SK-N-SH (cell line): ENCODE measurements around the gene LILRB4. TPM values are rescaled to one million over a fixed set of nuclear protein-coding genes. Genes with fewer than 3 reads are reported as not detected.

Experiments used
- CTCF ChIA-PET: fragments of 300-600, 350-600 bp; formaldehyde crosslinking; extraction: SDS; loops from one replicate; lab custom pipeline; 2021; lab: Yijun Ruan, JAX
- POLR2A ChIA-PET: fragments of 350-600 bp; sonication (Branson Sonifier 250); formaldehyde crosslinking; extraction: SDS; loops from one replicate; lab custom pipeline; 2020; ENCODE audit warnings: antibody characterized with exemption, inconsistent platforms; lab: Yijun Ruan, JAX
- DNase-seq: peaks from one replicate; pipeline ENCODE4 v3.0.0; 2012
- H2AFZ ChIP-seq: fragments of 200-600 bp; sonication (generic); 2 replicates; pipeline ENCODE4 v1.8.1; 2016; ENCODE audit warnings: antibody characterized with exemption, mild to moderate bottlenecking, low read depth
- H3F3A ChIP-seq: fragments of 200-600 bp; sonication (generic); replicated peaks from 2 replicates; pipeline ENCODE3; 2016; ENCODE audit warnings: antibody characterized with exemption, mild to moderate bottlenecking; ENCODE audit not compliant: insufficient read depth
- H3K27ac ChIP-seq, 2 experiments: fragments of 200-500 bp in 1 of 2; fragments of 200-600 bp in 1 of 2; sonication (Bioruptor generic) in 1 of 2; sonication (generic), shearing (Covaris generic) in 1 of 2; 2 replicates each; pipeline versions ENCODE4 v1.5.1 to v1.6.1; 2014 to 2016; ENCODE audit warnings: low read depth in 2 of 2, inconsistent platforms in 1 of 2, low read length in 1 of 2, mild to moderate bottlenecking in 1 of 2, mixed read lengths in 1 of 2
- H3K27me3 ChIP-seq: fragments of 200-600 bp; sonication (generic), shearing (Covaris generic); 2 replicates; pipeline ENCODE4 v1.6.1; 2016; ENCODE audit warnings: mixed run types; ENCODE audit not compliant: insufficient read depth
- H3K36me3 ChIP-seq, 2 experiments: fragments of 200-500 bp in 1 of 2; fragments of 200-600 bp in 1 of 2; sonication (Bioruptor generic) in 1 of 2; sonication (generic) in 1 of 2; replicated peaks in 1 of 2; 2 replicates each; pipeline versions ENCODE3 to v1.5.1; 2014 to 2016; ENCODE audit warnings: low read length in 1 of 2, mild to moderate bottlenecking in 1 of 2; ENCODE audit not compliant: insufficient read depth in 2 of 2, control insufficient read depth in 1 of 2
- H3K4me1 ChIP-seq, 2 experiments: fragments of 200-500 bp in 1 of 2; fragments of 200-600 bp in 1 of 2; sonication (Bioruptor generic) in 1 of 2; sonication (generic), shearing (Covaris generic) in 1 of 2; 2 replicates each; pipeline versions ENCODE4 v1.5.1 to v1.6.1; 2014 to 2016; ENCODE audit warnings: low read depth in 1 of 2, low read length in 1 of 2, mixed run types in 1 of 2; ENCODE audit not compliant: insufficient read depth in 2 of 2, control insufficient read depth in 1 of 2
- H3K4me2 ChIP-seq: fragments of 200-600 bp; sonication (generic), shearing (Covaris generic); 2 replicates; pipeline ENCODE4 v1.6.1; 2017; ENCODE audit warnings: mixed run types
- H3K4me3 ChIP-seq, 2 experiments: fragments of 200-500 bp in 1 of 2; fragments of 200-600 bp in 1 of 2; sonication (Bioruptor generic) in 1 of 2; sonication (generic), shearing (Covaris generic) in 1 of 2; 2 replicates each; pipeline versions ENCODE4 v1.5.1 to v1.8.1; 2014 to 2016; ENCODE audit warnings: low read depth in 2 of 2, inconsistent platforms in 1 of 2, low read length in 1 of 2, mild to moderate bottlenecking in 1 of 2, mixed read lengths in 1 of 2, moderate library complexity in 1 of 2
- H3K79me2 ChIP-seq: fragments of 200-600 bp; sonication (generic); 2 replicates; pipeline ENCODE4 v1.8.1; 2017; ENCODE audit warnings: mild to moderate bottlenecking; ENCODE audit not compliant: insufficient read depth
- H3K9ac ChIP-seq: fragments of 200-600 bp; sonication (generic); 2 replicates; pipeline ENCODE4 v1.6.1; 2017; ENCODE audit warnings: mixed run types
- H3K9me2 ChIP-seq: fragments of 200-600 bp; sonication (generic); 2 replicates; pipeline ENCODE4 v1.6.1; 2017; ENCODE audit warnings: mixed run types
- H3K9me3 ChIP-seq: fragments of 200-600 bp; sonication (generic); 2 replicates; pipeline ENCODE4 v1.6.1; 2017; ENCODE audit warnings: mixed run types, mild to moderate bottlenecking, moderate library complexity
- H4K20me1 ChIP-seq: fragments of 200-600 bp; sonication (generic); 2 replicates; pipeline ENCODE4 v1.6.1; 2017; ENCODE audit warnings: mild to moderate bottlenecking, mixed run types; ENCODE audit not compliant: insufficient read depth
- CHD2 ChIP-seq: fragments of 150-350 bp; IDR thresholded peaks from 2 replicates; pipeline ENCODE4 v1.6.1; 2018; ENCODE audit warnings: low read length; ENCODE audit not compliant: partially characterized antibody
- ELF1 ChIP-seq: IDR thresholded peaks from 2 replicates; pipeline ENCODE4 v1.4.0; 2012
- EZH2phosphoT487 ChIP-seq: fragments of 200-600 bp; sonication (generic); IDR thresholded peaks from 2 replicates; pipeline ENCODE4 v1.6.1; 2017; ENCODE audit warnings: low read depth, mixed run types, mild to moderate bottlenecking, antibody characterized with exemption, moderate library complexity, borderline replicate concordance
- FOXJ3 ChIP-seq: sonication (generic); formaldehyde crosslinking; IDR thresholded peaks from 2 replicates; pipeline ENCODE4 v1.5.1; 2020; ENCODE audit warnings: mild to moderate bottlenecking, missing genetic modification reagents
- IRF3 ChIP-seq: fragments of 150-350 bp; IDR thresholded peaks from 2 replicates; pipeline ENCODE4 v1.6.1; 2016; ENCODE audit warnings: mild to moderate bottlenecking, low read depth, low read length
- MAX ChIP-seq: IDR thresholded peaks from 2 replicates; pipeline ENCODE4 v1.4.0; 2012; ENCODE audit warnings: low read depth
- RCOR1 ChIP-seq: fragments of 150-350 bp; IDR thresholded peaks from 2 replicates; pipeline ENCODE4 v1.6.1; 2017; ENCODE audit warnings: antibody characterized with exemption, low read length
- RFX5 ChIP-seq: IDR thresholded peaks from 2 replicates; pipeline ENCODE4 v1.6.1; 2012; ENCODE audit warnings: mild to moderate bottlenecking, improper control_type of control experiment, low read length
- SIN3A ChIP-seq: IDR thresholded peaks from 2 replicates; pipeline ENCODE4 v1.6.1; 2012; ENCODE audit warnings: low read depth, mild to moderate bottlenecking, low read length, moderate library complexity, borderline replicate concordance
- WGBS: methylation state at CpG from one replicate; pipeline ENCODE4 v1.1.6; 2017; ENCODE audit warnings: low lambda C conversion rate; 5-methylcytosine and 5-hydroxymethylcytosine counted together
- polyA plus RNA-seq, 3 experiments: library from polyadenylated mRNA; depleted of rRNA; stranded (reverse); fragments of >200 nt; gene quantifications; 2 replicates each; pipeline ENCODE4 v1.2.3, GENCODE V29; 2012
- TF ChIP-seq, protein P1 (sequence below): IDR thresholded peaks from 2 replicates; pipeline ENCODE4; 2012
- TF ChIP-seq, protein P2 (sequence below): IDR thresholded peaks from 2 replicates; pipeline ENCODE4 v1.6.1; 2012; ENCODE audit warnings: mild to moderate bottlenecking, low read depth, low read length, moderate library complexity

LILRB4 gene
- polyA plus RNA-seq, 1 of the 3 experiments (the other 2 are of a cell fraction) = not detected

GRCh38 chr19:54616057-54616456 lies 46.7 kb upstream of the LILRB4 start:
- POLR2A ChIA-PET = no interaction called here
- H4K20me1 ChIP-seq = no peaks in the 10 kb centered on the region
- CTCF ChIA-PET = no interaction called here
- no peak overlapping the region for H3K9ac ChIP-seq
- H3F3A ChIP-seq = no peaks in the 10 kb centered on the region
- H3K79me2 ChIP-seq = no peaks in the 10 kb centered on the region
- H3K4me1 ChIP-seq = no peaks in the 10 kb centered on the region
- no peaks in the 10 kb centered on the region for H3K36me3 ChIP-seq
- no peak for DNase-seq
- no peak overlapping the region for H2AFZ ChIP-seq
- H3K9me3 ChIP-seq = no peaks in the 10 kb centered on the region
- WGBS = 2% methylated on average over 3 of the region's 3 CpGs
- H3K4me2 ChIP-seq = no peak overlapping the region
- H3K9me2 ChIP-seq = no peaks in the 10 kb centered on the region
- no peak overlapping the region for H3K27ac ChIP-seq
- TF ChIP-seq FOXJ3 (CRISPR knock-in tag) (no peak), IRF3 (no peak), CHD2 (no peak), SIN3A (no peak), ELF1 (no peak)
- TF ChIP-seq, protein P1, sequence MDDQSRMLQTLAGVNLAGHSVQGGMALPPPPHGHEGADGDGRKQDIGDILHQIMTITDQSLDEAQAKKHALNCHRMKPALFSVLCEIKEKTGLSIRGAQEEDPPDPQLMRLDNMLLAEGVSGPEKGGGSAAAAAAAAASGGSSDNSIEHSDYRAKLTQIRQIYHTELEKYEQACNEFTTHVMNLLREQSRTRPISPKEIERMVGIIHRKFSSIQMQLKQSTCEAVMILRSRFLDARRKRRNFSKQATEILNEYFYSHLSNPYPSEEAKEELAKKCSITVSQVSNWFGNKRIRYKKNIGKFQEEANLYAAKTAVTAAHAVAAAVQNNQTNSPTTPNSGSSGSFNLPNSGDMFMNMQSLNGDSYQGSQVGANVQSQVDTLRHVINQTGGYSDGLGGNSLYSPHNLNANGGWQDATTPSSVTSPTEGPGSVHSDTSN = no peak
- no peaks in the 10 kb centered on the region for H3K27me3 ChIP-seq
- H3K4me3 ChIP-seq = no peak overlapping the region

GRCh38 chr19:54616821-54617560 lies 45.8 kb upstream of the LILRB4 start:
- H3K27ac ChIP-seq = no peak overlapping the region
- H3K4me1 ChIP-seq = no peaks in the 10 kb centered on the region
- TF ChIP-seq IRF3 = no peak
- no peak for TF ChIP-seq RFX5
- TF ChIP-seq, protein P2, sequence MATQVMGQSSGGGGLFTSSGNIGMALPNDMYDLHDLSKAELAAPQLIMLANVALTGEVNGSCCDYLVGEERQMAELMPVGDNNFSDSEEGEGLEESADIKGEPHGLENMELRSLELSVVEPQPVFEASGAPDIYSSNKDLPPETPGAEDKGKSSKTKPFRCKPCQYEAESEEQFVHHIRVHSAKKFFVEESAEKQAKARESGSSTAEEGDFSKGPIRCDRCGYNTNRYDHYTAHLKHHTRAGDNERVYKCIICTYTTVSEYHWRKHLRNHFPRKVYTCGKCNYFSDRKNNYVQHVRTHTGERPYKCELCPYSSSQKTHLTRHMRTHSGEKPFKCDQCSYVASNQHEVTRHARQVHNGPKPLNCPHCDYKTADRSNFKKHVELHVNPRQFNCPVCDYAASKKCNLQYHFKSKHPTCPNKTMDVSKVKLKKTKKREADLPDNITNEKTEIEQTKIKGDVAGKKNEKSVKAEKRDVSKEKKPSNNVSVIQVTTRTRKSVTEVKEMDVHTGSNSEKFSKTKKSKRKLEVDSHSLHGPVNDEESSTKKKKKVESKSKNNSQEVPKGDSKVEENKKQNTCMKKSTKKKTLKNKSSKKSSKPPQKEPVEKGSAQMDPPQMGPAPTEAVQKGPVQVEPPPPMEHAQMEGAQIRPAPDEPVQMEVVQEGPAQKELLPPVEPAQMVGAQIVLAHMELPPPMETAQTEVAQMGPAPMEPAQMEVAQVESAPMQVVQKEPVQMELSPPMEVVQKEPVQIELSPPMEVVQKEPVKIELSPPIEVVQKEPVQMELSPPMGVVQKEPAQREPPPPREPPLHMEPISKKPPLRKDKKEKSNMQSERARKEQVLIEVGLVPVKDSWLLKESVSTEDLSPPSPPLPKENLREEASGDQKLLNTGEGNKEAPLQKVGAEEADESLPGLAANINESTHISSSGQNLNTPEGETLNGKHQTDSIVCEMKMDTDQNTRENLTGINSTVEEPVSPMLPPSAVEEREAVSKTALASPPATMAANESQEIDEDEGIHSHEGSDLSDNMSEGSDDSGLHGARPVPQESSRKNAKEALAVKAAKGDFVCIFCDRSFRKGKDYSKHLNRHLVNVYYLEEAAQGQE = no peak
- no peak for TF ChIP-seq MAX
- TF ChIP-seq FOXJ3 (CRISPR knock-in tag) = no peak
- no peak for TF ChIP-seq RCOR1
- TF ChIP-seq EZH2phosphoT487 = no peak
- no peak for TF ChIP-seq CHD2
- no peaks in the 10 kb centered on the region for H3K9me3 ChIP-seq
- H4K20me1 ChIP-seq = no peaks in the 10 kb centered on the region
- no peaks in the 10 kb centered on the region for H3K27me3 ChIP-seq
- H3K9ac ChIP-seq = no peak overlapping the region
- no peaks in the 10 kb centered on the region for H3F3A ChIP-seq
- H3K4me2 ChIP-seq = no peak overlapping the region
- no peak for DNase-seq
- H3K4me3 ChIP-seq = no peak overlapping the region
- H3K36me3 ChIP-seq = no peaks in the 10 kb centered on the region
- no peaks in the 10 kb centered on the region for H3K9me2 ChIP-seq
- H3K79me2 ChIP-seq = no peaks in the 10 kb centered on the region
- 4% methylated on average over 5 of the region's 5 CpGs for WGBS
- ChIA-PET POLR2A (interaction anchor here (0.7 kb wide), 1 partner anchor 427 kb away, joined by 3 read pairs; the partner anchor contains the start of gene MBOAT7), CTCF (no interaction called here)
- no peak overlapping the region for H2AFZ ChIP-seq
